ENCODE data around the gene LMF1.

LMF1 gene

DNA sequence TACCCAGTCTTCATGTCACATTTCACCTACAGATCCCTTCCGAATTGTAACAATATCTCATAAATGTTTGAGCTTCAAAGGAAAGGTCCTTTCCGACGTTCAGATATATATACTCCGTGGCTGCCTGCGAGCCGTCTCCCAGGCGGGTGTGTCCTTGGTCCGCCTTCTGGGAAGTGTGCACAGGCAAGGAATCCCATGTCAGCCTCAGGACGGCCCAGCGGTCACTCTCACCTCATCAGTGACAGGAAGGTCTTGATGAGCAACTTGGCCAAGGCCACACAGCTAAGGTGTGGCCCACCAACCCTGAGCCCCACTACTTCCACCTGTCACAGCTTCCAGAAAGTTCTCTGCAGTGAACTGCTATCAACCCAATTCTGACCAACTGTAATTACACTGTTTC, 4.3 kb downstream of the LMF1 start:
- TF ChIP-seq SIN3A (IDR thresholded peaks at IDR 0.05; ENCODE audit: borderline replicate concordance, insufficient read depth, low read length), result no peak
- TF ChIP-seq, protein P1, sequence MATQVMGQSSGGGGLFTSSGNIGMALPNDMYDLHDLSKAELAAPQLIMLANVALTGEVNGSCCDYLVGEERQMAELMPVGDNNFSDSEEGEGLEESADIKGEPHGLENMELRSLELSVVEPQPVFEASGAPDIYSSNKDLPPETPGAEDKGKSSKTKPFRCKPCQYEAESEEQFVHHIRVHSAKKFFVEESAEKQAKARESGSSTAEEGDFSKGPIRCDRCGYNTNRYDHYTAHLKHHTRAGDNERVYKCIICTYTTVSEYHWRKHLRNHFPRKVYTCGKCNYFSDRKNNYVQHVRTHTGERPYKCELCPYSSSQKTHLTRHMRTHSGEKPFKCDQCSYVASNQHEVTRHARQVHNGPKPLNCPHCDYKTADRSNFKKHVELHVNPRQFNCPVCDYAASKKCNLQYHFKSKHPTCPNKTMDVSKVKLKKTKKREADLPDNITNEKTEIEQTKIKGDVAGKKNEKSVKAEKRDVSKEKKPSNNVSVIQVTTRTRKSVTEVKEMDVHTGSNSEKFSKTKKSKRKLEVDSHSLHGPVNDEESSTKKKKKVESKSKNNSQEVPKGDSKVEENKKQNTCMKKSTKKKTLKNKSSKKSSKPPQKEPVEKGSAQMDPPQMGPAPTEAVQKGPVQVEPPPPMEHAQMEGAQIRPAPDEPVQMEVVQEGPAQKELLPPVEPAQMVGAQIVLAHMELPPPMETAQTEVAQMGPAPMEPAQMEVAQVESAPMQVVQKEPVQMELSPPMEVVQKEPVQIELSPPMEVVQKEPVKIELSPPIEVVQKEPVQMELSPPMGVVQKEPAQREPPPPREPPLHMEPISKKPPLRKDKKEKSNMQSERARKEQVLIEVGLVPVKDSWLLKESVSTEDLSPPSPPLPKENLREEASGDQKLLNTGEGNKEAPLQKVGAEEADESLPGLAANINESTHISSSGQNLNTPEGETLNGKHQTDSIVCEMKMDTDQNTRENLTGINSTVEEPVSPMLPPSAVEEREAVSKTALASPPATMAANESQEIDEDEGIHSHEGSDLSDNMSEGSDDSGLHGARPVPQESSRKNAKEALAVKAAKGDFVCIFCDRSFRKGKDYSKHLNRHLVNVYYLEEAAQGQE (IDR thresholded peaks at IDR 0.05; ENCODE audit: insufficient read depth in 1 of 2, low read depth in 2 of 2, low read length in 2 of 2), result no peak

DNA sequence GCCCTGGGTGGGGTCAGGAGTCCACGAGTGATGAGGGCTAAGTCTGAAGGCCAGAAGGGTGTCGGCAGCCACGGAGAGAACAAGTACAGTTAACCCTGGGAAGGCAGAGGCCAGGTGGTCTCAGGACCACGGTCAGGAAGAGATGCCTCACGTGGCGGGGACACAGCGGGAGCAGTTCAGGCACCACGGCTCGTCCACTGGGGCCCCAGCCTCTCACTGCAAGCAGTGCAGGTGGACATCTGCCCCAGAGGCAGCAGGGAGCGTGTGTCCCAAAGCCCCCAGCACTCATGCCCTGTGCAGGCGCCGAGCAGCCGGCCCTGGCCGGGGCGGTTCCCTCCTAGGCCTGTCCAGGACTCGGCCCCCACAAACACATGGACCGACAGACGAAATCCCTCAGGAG, 4.7 kb downstream of the LMF1 start:
- no peak for TF ChIP-seq SIN3A (IDR thresholded peaks at IDR 0.05; ENCODE audit: borderline replicate concordance, insufficient read depth, low read length)
- no peak for TF ChIP-seq POLR2AphosphoS5 (IDR thresholded peaks at IDR 0.05; ENCODE audit: low read depth, low read length)
- no peak for TF ChIP-seq TAF1 (IDR thresholded peaks at IDR 0.05; ENCODE audit: borderline replicate concordance, insufficient read depth, low read length)
- no peak for TF ChIP-seq FOXP2 (optimal IDR thresholded peaks at IDR 0.05; ENCODE audit: borderline replicate concordance, extremely low read depth, extremely low read length, insufficient read depth)

DNA sequence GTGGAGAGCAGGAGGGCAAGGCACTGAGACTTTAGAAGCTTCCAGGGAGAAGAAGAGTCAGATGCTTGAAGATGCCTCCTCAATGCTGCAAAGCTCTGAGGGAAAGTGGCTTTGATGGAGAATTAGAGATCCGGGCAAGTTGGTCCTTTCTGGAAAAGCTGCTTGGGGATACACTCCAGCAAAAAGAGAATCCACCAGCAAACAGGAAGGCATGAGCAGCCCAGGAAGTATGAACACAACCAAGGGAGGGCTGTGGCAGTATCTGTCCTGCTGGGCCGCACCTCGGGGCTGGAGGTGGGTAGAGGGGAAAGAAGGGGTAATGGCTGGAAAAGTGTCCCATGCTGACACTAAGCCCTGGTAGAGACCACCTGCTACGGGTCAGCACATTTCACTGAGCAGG, 5.3 kb downstream of the LMF1 start:
- TF ChIP-seq POLR2AphosphoS5 (IDR thresholded peaks at IDR 0.05; ENCODE audit: low read depth, low read length), result no peak
- no peak for TF ChIP-seq FOXP2 (optimal IDR thresholded peaks at IDR 0.05; ENCODE audit: borderline replicate concordance, extremely low read depth, extremely low read length, insufficient read depth)
- TF ChIP-seq SIN3A (IDR thresholded peaks at IDR 0.05; ENCODE audit: borderline replicate concordance, insufficient read depth, low read length), result no peak
- no peak for TF ChIP-seq TAF1 (IDR thresholded peaks at IDR 0.05; ENCODE audit: borderline replicate concordance, insufficient read depth, low read length)
- TF ChIP-seq, protein P1 (IDR thresholded peaks at IDR 0.05; ENCODE audit: insufficient read depth in 1 of 2, low read depth in 2 of 2, low read length in 2 of 2), result no peak

DNA sequence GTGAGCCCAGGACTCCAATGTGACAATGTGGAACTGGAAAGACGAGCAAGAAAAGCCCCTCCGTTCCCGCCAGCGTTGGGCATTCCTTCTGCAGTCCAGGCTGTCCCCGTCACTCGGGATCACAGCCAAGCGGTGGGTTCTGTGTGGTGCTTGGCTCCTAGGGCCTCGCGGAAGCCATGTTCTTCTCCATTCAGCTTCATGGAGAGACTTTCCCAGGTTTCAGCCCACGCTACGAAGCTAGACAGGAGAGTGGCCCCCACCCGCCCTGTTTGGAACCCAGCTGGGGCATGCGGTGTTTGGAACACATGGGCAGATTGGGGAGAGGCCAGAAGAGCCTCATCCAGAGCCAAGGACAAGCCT, 5.8 kb downstream of the LMF1 start:
- TF ChIP-seq FOXP2 (optimal IDR thresholded peaks at IDR 0.05; ENCODE audit: borderline replicate concordance, extremely low read depth, extremely low read length, insufficient read depth) (no peak), SIN3A (IDR thresholded peaks at IDR 0.05; ENCODE audit: borderline replicate concordance, insufficient read depth, low read length) (no peak), TAF1 (IDR thresholded peaks at IDR 0.05; ENCODE audit: borderline replicate concordance, insufficient read depth, low read length) (no peak), POLR2AphosphoS5 (IDR thresholded peaks at IDR 0.05; ENCODE audit: low read depth, low read length) (no peak)
- TF ChIP-seq, protein P1 (IDR thresholded peaks at IDR 0.05; ENCODE audit: insufficient read depth in 1 of 2, low read depth in 2 of 2, low read length in 2 of 2), result no peak

DNA sequence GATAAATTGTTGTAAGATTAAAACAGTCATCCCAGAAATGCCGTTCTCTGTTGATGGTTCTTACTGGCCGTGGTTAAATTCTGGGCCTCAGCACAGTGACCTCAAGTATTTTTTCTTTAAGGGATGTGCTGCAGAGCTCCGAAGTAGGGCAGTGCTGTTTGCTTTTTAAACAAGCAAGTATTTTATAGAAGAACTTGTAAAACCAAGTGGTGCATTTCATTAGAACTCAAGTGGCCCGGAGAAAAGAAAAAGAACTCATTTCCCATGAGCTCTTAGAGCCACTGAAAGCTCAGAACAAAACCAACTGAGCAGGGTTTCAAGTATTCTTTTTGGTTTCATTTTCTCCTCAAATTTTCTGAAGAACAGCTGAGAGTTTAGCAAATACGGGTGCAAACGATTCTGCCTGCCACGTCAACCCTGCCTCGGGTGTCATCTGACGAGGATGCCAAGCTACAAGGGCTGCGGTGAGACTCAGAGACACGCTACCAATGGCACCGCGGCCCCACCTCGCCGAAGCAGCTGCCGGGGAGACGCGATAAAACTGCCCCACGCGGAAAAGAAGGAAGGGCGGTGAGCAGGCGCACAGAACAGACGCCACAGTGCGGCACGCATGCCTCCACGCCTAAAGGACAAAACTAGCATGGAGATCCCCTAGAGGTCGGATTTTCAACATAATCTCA, 6.3 kb downstream of the LMF1 start:
- no peak for TF ChIP-seq TAF1 (IDR thresholded peaks at IDR 0.05; ENCODE audit: borderline replicate concordance, insufficient read depth, low read length)
- TF ChIP-seq SIN3A (IDR thresholded peaks at IDR 0.05; ENCODE audit: borderline replicate concordance, insufficient read depth, low read length), result no peak
- no peak for TF ChIP-seq POLR2AphosphoS5 (IDR thresholded peaks at IDR 0.05; ENCODE audit: low read depth, low read length)
- TF ChIP-seq FOXP2 (optimal IDR thresholded peaks at IDR 0.05; ENCODE audit: borderline replicate concordance, extremely low read depth, extremely low read length, insufficient read depth), result no peak
- TF ChIP-seq, protein P1 (IDR thresholded peaks at IDR 0.05; ENCODE audit: insufficient read depth in 1 of 2, low read depth in 2 of 2, low read length in 2 of 2), result no peak

All from PFSK-1 (cell line).